Type B pancreatic cell (in vitro differentiated cells): ENCODE data around the gene RIN3. TPM values are rescaled to one million over a fixed set of nuclear protein-coding genes. Genes with fewer than 3 reads are reported as not detected.

Experiments
- DNase-seq: peaks from one replicate; pipeline ENCODE4 v3.0.0; 2021; ENCODE audit warnings: mixed read lengths; ENCODE audit not compliant: unreplicated experiment; ENCODE audit errors: extremely low spot score
- H3K27ac Mint-ChIP-seq: 2 replicates; pipeline ENCODE4 v1.8.0; 2021; ENCODE audit warnings: mild to moderate bottlenecking, mixed read lengths
- H3K27me3 Mint-ChIP-seq: 2 replicates; pipeline ENCODE4 v1.8.0; 2021; ENCODE audit warnings: mixed read lengths
- H3K36me3 Mint-ChIP-seq: 2 replicates; pipeline ENCODE4 v1.8.0; 2021; ENCODE audit warnings: mixed read lengths
- H3K4me1 Mint-ChIP-seq: one replicate; pipeline ENCODE4 v1.8.0; 2021; ENCODE audit warnings: mixed read lengths; ENCODE audit not compliant: unreplicated experiment
- H3K4me3 Mint-ChIP-seq: 2 replicates; pipeline ENCODE4 v1.8.0; 2021; ENCODE audit warnings: mild to moderate bottlenecking, mixed read lengths
- H3K9me3 Mint-ChIP-seq: 2 replicates; pipeline ENCODE4 v1.8.0; 2021; ENCODE audit warnings: mixed read lengths
- total RNA-seq: library from RNA; stranded (reverse); gene quantifications from 2 replicates; pipeline ENCODE4 v1.2.1, GENCODE V29; 2021; ENCODE audit warnings: low replicate concordance
- TF ChIP-seq, protein P1 (sequence below): fragments of 200-600 bp; sonication (generic); conservative IDR thresholded peaks from 2 replicates; pipeline ENCODE4 v1.5.0; 2021; ENCODE audit warnings: antibody characterized with exemption, mild to moderate bottlenecking

Gene RIN3
- total RNA-seq, 1 donor from 2014 or later = 12.9 TPM

DNA sequence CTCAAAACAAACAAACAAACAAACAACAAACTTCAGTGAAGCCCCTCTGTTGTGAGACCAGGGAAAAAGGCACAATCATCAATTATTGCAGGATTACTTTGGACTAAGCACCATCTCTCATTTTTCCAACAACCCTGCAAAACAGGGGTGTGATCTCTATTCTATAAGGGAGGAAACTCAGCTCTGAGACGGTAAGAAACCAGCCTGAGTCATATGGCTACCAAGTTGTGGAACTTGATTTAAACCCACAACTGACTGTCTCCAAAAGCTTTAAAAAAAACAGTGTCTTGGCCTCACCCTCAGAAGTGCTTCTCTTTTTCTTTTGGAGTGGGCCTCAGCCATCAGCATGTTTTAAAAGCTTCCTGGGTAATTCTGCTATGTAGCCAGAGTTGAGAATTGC is 49.8 kb downstream of the RIN3 start:
- no peaks in the 10 kb centered on the region for H3K27me3 Mint-ChIP-seq
- peaks cover 15% of the 10 kb centered on the region for H3K4me1 Mint-ChIP-seq
- H3K36me3 Mint-ChIP-seq = peaks cover 13% of the 10 kb centered on the region
- no peak for DNase-seq
- no peaks in the 10 kb centered on the region for H3K9me3 Mint-ChIP-seq
- H3K27ac Mint-ChIP-seq = peak overlapping the region; percentile 78
- TF ChIP-seq, protein P1, sequence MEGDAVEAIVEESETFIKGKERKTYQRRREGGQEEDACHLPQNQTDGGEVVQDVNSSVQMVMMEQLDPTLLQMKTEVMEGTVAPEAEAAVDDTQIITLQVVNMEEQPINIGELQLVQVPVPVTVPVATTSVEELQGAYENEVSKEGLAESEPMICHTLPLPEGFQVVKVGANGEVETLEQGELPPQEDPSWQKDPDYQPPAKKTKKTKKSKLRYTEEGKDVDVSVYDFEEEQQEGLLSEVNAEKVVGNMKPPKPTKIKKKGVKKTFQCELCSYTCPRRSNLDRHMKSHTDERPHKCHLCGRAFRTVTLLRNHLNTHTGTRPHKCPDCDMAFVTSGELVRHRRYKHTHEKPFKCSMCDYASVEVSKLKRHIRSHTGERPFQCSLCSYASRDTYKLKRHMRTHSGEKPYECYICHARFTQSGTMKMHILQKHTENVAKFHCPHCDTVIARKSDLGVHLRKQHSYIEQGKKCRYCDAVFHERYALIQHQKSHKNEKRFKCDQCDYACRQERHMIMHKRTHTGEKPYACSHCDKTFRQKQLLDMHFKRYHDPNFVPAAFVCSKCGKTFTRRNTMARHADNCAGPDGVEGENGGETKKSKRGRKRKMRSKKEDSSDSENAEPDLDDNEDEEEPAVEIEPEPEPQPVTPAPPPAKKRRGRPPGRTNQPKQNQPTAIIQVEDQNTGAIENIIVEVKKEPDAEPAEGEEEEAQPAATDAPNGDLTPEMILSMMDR = no peak
- H3K4me3 Mint-ChIP-seq = peak overlapping the region; percentile 9

DNA sequence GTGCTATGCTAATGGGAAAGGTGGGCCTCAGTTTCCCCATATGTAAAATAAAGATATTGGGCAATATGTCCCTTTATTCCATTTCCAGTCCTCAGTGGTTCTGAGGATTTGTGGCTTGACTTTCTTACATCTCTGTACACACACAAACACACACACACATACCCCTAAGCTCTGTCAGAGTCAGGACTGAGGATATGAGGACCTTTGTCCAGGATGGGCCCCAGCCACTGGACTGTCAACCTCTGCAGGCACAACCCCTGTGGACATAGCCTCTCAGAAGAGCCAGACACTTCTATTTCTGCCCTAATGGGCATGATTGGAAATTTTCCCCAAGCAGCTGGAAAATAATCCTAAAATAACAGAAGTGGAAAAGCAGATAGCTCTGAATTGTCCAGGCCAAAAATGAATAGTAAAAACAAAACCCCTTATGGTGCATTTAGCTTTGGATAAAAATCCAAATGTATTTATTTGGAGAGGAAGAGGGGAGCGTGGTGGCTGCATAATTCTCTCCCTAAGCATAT is 50.2 kb downstream of the RIN3 start:
- H3K27me3 Mint-ChIP-seq = no peaks in the 10 kb centered on the region
- no peak for DNase-seq
- peak overlapping the region; percentile 9 for H3K4me3 Mint-ChIP-seq
- H3K27ac Mint-ChIP-seq = peak overlapping the region; percentile 78
- no peaks in the 10 kb centered on the region for H3K9me3 Mint-ChIP-seq
- TF ChIP-seq, protein P1 = no peak
- H3K4me1 Mint-ChIP-seq = peaks cover 15% of the 10 kb centered on the region
- H3K36me3 Mint-ChIP-seq = peaks cover 13% of the 10 kb centered on the region

DNA sequence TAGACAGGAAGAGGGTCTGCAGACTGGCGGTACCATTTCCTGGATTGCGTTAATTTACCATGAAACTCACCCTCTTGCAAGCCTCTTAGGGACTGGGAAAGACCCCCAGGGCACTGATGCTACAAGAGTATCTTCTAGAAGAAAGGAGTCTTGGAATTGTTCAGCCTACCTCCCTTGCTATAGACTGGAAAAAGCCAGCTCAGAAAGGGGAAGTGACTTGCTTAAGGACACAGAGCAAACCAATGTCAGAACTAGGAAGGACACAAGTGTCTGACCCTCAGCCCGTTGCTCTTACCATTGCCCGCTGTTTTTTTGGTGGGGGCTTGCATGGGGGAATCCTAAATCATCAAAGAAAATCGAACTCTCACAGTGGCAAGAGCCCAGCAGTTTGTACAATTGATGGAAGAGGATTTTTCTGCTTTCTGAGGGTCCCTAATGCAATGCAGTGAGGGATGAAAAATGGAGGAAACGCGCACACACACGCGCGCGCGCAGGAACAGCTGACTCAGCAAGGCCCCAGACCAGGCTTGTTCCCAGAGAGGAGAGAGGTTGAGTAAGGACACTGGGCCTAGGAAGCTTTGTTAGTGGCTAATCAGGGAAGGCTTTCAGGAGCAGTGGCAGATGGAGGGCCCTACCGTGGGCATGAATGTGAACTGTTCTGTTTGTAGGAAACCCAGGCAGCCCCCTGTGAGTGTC is 50.9 kb downstream of the RIN3 start:
- no peaks in the 10 kb centered on the region for H3K27me3 Mint-ChIP-seq
- peaks cover 13% of the 10 kb centered on the region for H3K36me3 Mint-ChIP-seq
- H3K4me3 Mint-ChIP-seq = no peak overlapping the region
- DNase-seq = no peak
- H3K4me1 Mint-ChIP-seq = peaks cover 15% of the 10 kb centered on the region
- TF ChIP-seq, protein P1 = no peak
- H3K27ac Mint-ChIP-seq = peak overlapping the region; percentile 87
- no peaks in the 10 kb centered on the region for H3K9me3 Mint-ChIP-seq

DNA sequence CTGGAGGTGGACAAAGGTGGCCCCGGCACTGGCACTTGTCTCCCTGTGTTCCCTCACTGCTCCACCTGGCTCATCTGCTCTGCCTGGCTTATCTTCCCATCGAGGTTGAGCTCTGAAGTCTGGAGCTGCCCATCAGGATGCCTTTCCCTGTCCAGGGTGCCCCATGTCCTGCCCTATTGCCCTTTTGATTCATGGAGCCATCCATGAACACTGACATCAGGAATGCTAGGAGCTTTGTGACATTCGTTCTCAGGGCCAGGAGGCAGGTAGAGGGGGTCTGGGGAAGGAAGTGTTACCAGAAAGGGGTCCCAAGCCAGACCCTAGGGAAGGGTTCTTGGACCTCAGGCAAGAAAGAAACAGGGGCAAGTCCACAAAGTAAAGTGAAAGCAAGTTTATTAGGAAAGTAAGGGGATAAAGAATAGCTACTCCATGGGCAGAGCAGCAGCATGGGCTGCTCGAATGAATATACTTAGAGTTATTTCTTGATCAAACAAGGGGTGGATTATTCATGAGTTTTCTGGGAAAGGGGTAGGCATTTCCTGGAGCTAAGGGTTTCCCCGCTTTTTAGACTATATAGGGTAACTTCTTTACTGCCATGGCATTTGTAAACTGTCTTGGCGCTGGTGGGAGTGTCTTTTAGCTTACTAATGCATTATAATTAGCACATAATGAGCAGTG is 51.6 kb downstream of the RIN3 start:
- peak overlapping the region; percentile 98 for H3K27ac Mint-ChIP-seq
- peaks cover 13% of the 10 kb centered on the region for H3K36me3 Mint-ChIP-seq
- TF ChIP-seq, protein P1 = no peak

DNA sequence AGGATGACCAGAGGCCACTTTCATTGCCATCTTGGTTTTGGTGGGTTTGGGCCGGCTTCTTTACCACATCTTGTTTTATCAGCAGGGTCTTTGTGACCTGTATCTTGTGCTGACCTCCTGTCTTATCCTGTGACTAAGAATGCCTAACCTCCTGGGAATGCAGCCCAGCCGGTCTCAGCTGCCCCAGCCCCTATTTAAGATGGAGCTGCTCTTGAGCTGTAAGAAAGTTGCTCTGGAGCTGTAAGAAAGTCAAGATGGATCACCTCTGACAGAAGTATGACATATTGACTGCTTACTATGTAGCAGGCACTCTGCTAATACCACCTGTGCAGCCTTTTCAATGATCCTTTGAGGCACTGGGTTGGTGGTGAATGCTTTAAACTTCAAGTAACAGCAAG is 52.1 kb downstream of the RIN3 start:
- Mint-ChIP-seq H3K36me3 (peaks cover 13% of the 10 kb centered on the region), H3K27ac (peak overlapping the region; percentile 98), H3K4me3 (peak overlapping the region; percentile 57), H3K9me3 (no peaks in the 10 kb centered on the region), H3K4me1 (peaks cover 19% of the 10 kb centered on the region), H3K27me3 (no peaks in the 10 kb centered on the region)
- no peak for DNase-seq
- TF ChIP-seq, protein P1 = no peak

More for the DNA sequence above, 51.6 kb downstream of the RIN3 start:
- H3K4me1 Mint-ChIP-seq = peaks cover 15% of the 10 kb centered on the region
- H3K9me3 Mint-ChIP-seq = no peaks in the 10 kb centered on the region
- DNase-seq = no peak
- H3K4me3 Mint-ChIP-seq = peak overlapping the region; percentile 57
- H3K27me3 Mint-ChIP-seq = no peaks in the 10 kb centered on the region
